Activated T-helper 2 cell treated with anti-CD3 and anti-CD28 coated beads, Interferon-gamma antibody, Interleukin-2, Interleukin-4, amounts not matched to agents 10 μg/mL and 5 μg/mL and 100 μg/mL, durations not matched to agents 14 hours and 24 hours and 36 hours (primary cell): ENCODE results near the gene MAFB. TPM values are rescaled to one million over a fixed set of nuclear protein-coding genes. Genes with fewer than 3 reads are reported as not detected.

Source experiments
- DNase-seq: peaks from one replicate; pipeline ENCODE4 v3.0.0; 2021; ENCODE audit warnings: low spot score
- H3K27ac Mint-ChIP-seq: one replicate; pipeline ENCODE4 v1.8.0; 2021; ENCODE audit warnings: mixed read lengths
- H3K27me3 Mint-ChIP-seq: one replicate; pipeline ENCODE4 v1.8.0; 2021; ENCODE audit warnings: low read depth, mixed read lengths
- H3K36me3 Mint-ChIP-seq: one replicate; pipeline ENCODE4 v1.8.0; 2021; ENCODE audit warnings: low read depth, mixed read lengths
- H3K4me1 Mint-ChIP-seq: one replicate; pipeline ENCODE4 v1.8.0; 2021; ENCODE audit warnings: low read depth, mixed read lengths
- H3K4me3 Mint-ChIP-seq: one replicate; pipeline ENCODE4 v1.8.0; 2021; ENCODE audit warnings: low read depth, mild to moderate bottlenecking, moderate library complexity, mixed read lengths
- H3K9me3 Mint-ChIP-seq: one replicate; pipeline ENCODE4 v1.8.0; 2021; ENCODE audit warnings: mixed read lengths
- intact Hi-C: fragments of 100-400 bp; cut with micrococcal nuclease; formaldehyde crosslinking; loops from one replicate; pipeline ENCODE4 v1.15.1; 2023
- total RNA-seq: library from RNA; stranded (reverse); gene quantifications from 2 replicates; pipeline ENCODE4 v1.2.3, GENCODE V29; 2022

Gene MAFB
- total RNA-seq, 1 donor from 2014 or later: 1.1 TPM

- Mint-ChIP-seq H3K27me3 (no peaks in the 10 kb centered on the region), H3K36me3 (no peaks in the 10 kb centered on the region), H3K9me3 (no peaks in the 10 kb centered on the region), H3K4me3 (no peak overlapping the region), H3K27ac (no peak overlapping the region), H3K4me1 (no peaks in the 10 kb centered on the region)
- no peak for DNase-seq
- intact Hi-C loops: no loop called here
These were observed 26.5 kb upstream of the MAFB start for GRCh38 chr20:40715491-40715890.

GRCh38 chr20:40714916-40715315 is 25.9 kb upstream of the MAFB start:
- Mint-ChIP-seq H3K27me3 (peaks cover 2% of the 10 kb centered on the region), H3K9me3 (no peaks in the 10 kb centered on the region), H3K4me1 (no peaks in the 10 kb centered on the region), H3K4me3 (no peak overlapping the region), H3K36me3 (no peaks in the 10 kb centered on the region), H3K27ac (no peak overlapping the region)
- intact Hi-C loops: no loop called here
- no peak for DNase-seq

- Mint-ChIP-seq H3K27ac (no peak overlapping the region), H3K4me1 (no peaks in the 10 kb centered on the region), H3K9me3 (no peaks in the 10 kb centered on the region), H3K36me3 (no peaks in the 10 kb centered on the region), H3K4me3 (no peak overlapping the region), H3K27me3 (peaks cover 2% of the 10 kb centered on the region)
- intact Hi-C loops: no loop called here
- DNase-seq: no peak
These were observed 25.1 kb upstream of the MAFB start for GRCh38 chr20:40714109-40714508.

- H3K9me3 Mint-ChIP-seq: no peaks in the 10 kb centered on the region
- intact Hi-C loops: no loop called here
- H3K36me3 Mint-ChIP-seq: no peaks in the 10 kb centered on the region
- H3K27me3 Mint-ChIP-seq: peaks cover 2% of the 10 kb centered on the region
- DNase-seq: no peak
- H3K4me1 Mint-ChIP-seq: no peaks in the 10 kb centered on the region
- H3K4me3 Mint-ChIP-seq: no peak overlapping the region
- H3K27ac Mint-ChIP-seq: no peak overlapping the region
These were observed 24.5 kb upstream of the MAFB start for GRCh38 chr20:40713508-40713907.

- Mint-ChIP-seq H3K27me3 (peaks cover 6% of the 10 kb centered on the region), H3K4me1 (no peaks in the 10 kb centered on the region), H3K4me3 (no peak overlapping the region), H3K36me3 (no peaks in the 10 kb centered on the region), H3K27ac (no peak overlapping the region), H3K9me3 (no peaks in the 10 kb centered on the region)
- intact Hi-C loops: no loop called here
- no peak for DNase-seq
These were observed 22.0 kb upstream of the MAFB start for GRCh38 chr20:40711079-40711478.

- no peak overlapping the region for H3K27ac Mint-ChIP-seq
- peaks cover 6% of the 10 kb centered on the region for H3K27me3 Mint-ChIP-seq
- intact Hi-C loops: no loop called here
- no peaks in the 10 kb centered on the region for H3K36me3 Mint-ChIP-seq
- no peaks in the 10 kb centered on the region for H3K9me3 Mint-ChIP-seq
- H3K4me1 Mint-ChIP-seq: no peaks in the 10 kb centered on the region
- no peak for DNase-seq
- H3K4me3 Mint-ChIP-seq: no peak overlapping the region
These were observed 21.6 kb upstream of the MAFB start for GRCh38 chr20:40710603-40711002.

- intact Hi-C loops: no loop called here
- Mint-ChIP-seq H3K27me3 (peaks cover 15% of the 10 kb centered on the region), H3K27ac (no peak overlapping the region), H3K4me1 (no peaks in the 10 kb centered on the region), H3K36me3 (no peaks in the 10 kb centered on the region), H3K9me3 (no peaks in the 10 kb centered on the region), H3K4me3 (no peak overlapping the region)
- DNase-seq: no peak
These were observed 18.0 kb upstream of the MAFB start for GRCh38 chr20:40706977-40707582.

- Mint-ChIP-seq H3K4me1 (no peaks in the 10 kb centered on the region), H3K27ac (no peak overlapping the region), H3K36me3 (no peaks in the 10 kb centered on the region), H3K9me3 (no peaks in the 10 kb centered on the region), H3K4me3 (no peak overlapping the region), H3K27me3 (peaks cover 15% of the 10 kb centered on the region)
- intact Hi-C loops: no loop called here
- no peak for DNase-seq
These were observed 16.4 kb upstream of the MAFB start for GRCh38 chr20:40705413-40705812.

GRCh38 chr20:40704828-40705227 is 15.8 kb upstream of the MAFB start:
- no peaks in the 10 kb centered on the region for H3K4me1 Mint-ChIP-seq
- DNase-seq: no peak
- intact Hi-C loops: no loop called here
- H3K36me3 Mint-ChIP-seq: no peaks in the 10 kb centered on the region
- no peaks in the 10 kb centered on the region for H3K9me3 Mint-ChIP-seq
- H3K4me3 Mint-ChIP-seq: no peak overlapping the region
- peaks cover 13% of the 10 kb centered on the region for H3K27me3 Mint-ChIP-seq
- H3K27ac Mint-ChIP-seq: no peak overlapping the region

- DNase-seq: no peak
- intact Hi-C loops: no loop called here
- Mint-ChIP-seq H3K4me3 (no peak overlapping the region), H3K9me3 (no peaks in the 10 kb centered on the region), H3K27me3 (peaks cover 13% of the 10 kb centered on the region), H3K36me3 (no peaks in the 10 kb centered on the region), H3K4me1 (no peaks in the 10 kb centered on the region), H3K27ac (no peak overlapping the region)
These were observed 15.0 kb upstream of the MAFB start for GRCh38 chr20:40703975-40704530.

- H3K27ac Mint-ChIP-seq: no peak overlapping the region
- no peak for DNase-seq
- peaks cover 23% of the 10 kb centered on the region for H3K27me3 Mint-ChIP-seq
- no peaks in the 10 kb centered on the region for H3K36me3 Mint-ChIP-seq
- H3K4me3 Mint-ChIP-seq: no peak overlapping the region
- intact Hi-C loops: no loop called here
- no peaks in the 10 kb centered on the region for H3K4me1 Mint-ChIP-seq
- H3K9me3 Mint-ChIP-seq: no peaks in the 10 kb centered on the region
These were observed 13.5 kb upstream of the MAFB start for GRCh38 chr20:40702504-40702903.

GRCh38 chr20:40698744-40699143 is 9.7 kb upstream of the MAFB start:
- no peaks in the 10 kb centered on the region for H3K36me3 Mint-ChIP-seq
- H3K27me3 Mint-ChIP-seq: peaks cover 40% of the 10 kb centered on the region
- intact Hi-C loops: no loop called here
- no peak overlapping the region for H3K4me3 Mint-ChIP-seq
- H3K4me1 Mint-ChIP-seq: no peaks in the 10 kb centered on the region
- H3K9me3 Mint-ChIP-seq: no peaks in the 10 kb centered on the region
- no peak for DNase-seq
- H3K27ac Mint-ChIP-seq: no peak overlapping the region

GRCh38 chr20:40698281-40698680 is 9.2 kb upstream of the MAFB start:
- Mint-ChIP-seq H3K4me3 (no peak overlapping the region), H3K4me1 (no peaks in the 10 kb centered on the region), H3K36me3 (no peaks in the 10 kb centered on the region), H3K9me3 (no peaks in the 10 kb centered on the region), H3K27me3 (peaks cover 42% of the 10 kb centered on the region), H3K27ac (no peak overlapping the region)
- intact Hi-C loops: no loop called here
- DNase-seq: no peak

GRCh38 chr20:40697541-40697940 is 8.5 kb upstream of the MAFB start:
- H3K4me1 Mint-ChIP-seq: no peaks in the 10 kb centered on the region
- H3K27ac Mint-ChIP-seq: no peak overlapping the region
- peaks cover 48% of the 10 kb centered on the region for H3K27me3 Mint-ChIP-seq
- H3K4me3 Mint-ChIP-seq: no peak overlapping the region
- H3K36me3 Mint-ChIP-seq: no peaks in the 10 kb centered on the region
- intact Hi-C loops: no loop called here
- DNase-seq: no peak
- H3K9me3 Mint-ChIP-seq: no peaks in the 10 kb centered on the region
